NB4 (cell line): Measurements from ENCODE around the gene ENHO.

Experiments used
- DNase-seq: peaks from one replicate; pipeline ENCODE4 v3.0.0; 2010; ENCODE audit warnings: low read depth
- H3K4me3 ChIP-seq: one replicate; pipeline ENCODE4 v1.5.1; 2011; ENCODE audit warnings: mild to moderate bottlenecking, low read depth, low read length, moderate library complexity
- CTCF ChIP-seq: IDR thresholded peaks from one replicate; pipeline ENCODE4 v1.5.1; 2012; ENCODE audit warnings: low read depth, low read length
- MAX ChIP-seq: IDR thresholded peaks from 2 replicates; pipeline ENCODE4 v1.6.1; 2011; ENCODE audit warnings: low read depth, low read length
- MYC ChIP-seq: IDR thresholded peaks from 2 replicates; pipeline ENCODE4 v1.6.1; 2011; ENCODE audit warnings: low read depth, low read length
- POLR2A ChIP-seq: IDR thresholded peaks from 2 replicates; pipeline ENCODE4 v1.6.1; 2011; ENCODE audit warnings: mild to moderate bottlenecking; ENCODE audit not compliant: insufficient read length; ENCODE audit errors: extremely low read depth

ENHO gene

GRCh38 chr9:34514401-34514800 is 8.4 kb downstream of the ENHO start:
- no peak for DNase-seq
- no peak overlapping the region for H3K4me3 ChIP-seq
- TF ChIP-seq MYC (no peak), MAX (no peak), POLR2A (no peak), CTCF (no peak)

- TF ChIP-seq MAX (no peak), MYC (no peak), POLR2A (no peak), CTCF (no peak)
- no peak overlapping the region for H3K4me3 ChIP-seq
- DNase-seq, result no peak
Observed at GRCh38 chr9:34513567-34514214, 9.1 kb downstream of the ENHO start.

- no peak overlapping the region for H3K4me3 ChIP-seq
- no peak for TF ChIP-seq MAX
- no peak for TF ChIP-seq MYC
- no peak for TF ChIP-seq POLR2A
- TF ChIP-seq CTCF, result no peak
- DNase-seq, result no peak
Observed at GRCh38 chr9:34512131-34513078, 10.4 kb downstream of the ENHO start.

GRCh38 chr9:34510497-34511468 is 12.0 kb downstream of the ENHO start:
- H3K4me3 ChIP-seq, result no peak overlapping the region
- DNase-seq, result no peak
- TF ChIP-seq CTCF, result no peak
- TF ChIP-seq MYC, result no peak
- no peak for TF ChIP-seq MAX
- no peak for TF ChIP-seq POLR2A

- no peak overlapping the region for H3K4me3 ChIP-seq
- DNase-seq, result no peak
- TF ChIP-seq POLR2A, result no peak
- no peak for TF ChIP-seq MAX
- TF ChIP-seq CTCF, result no peak
- no peak for TF ChIP-seq MYC
Observed at GRCh38 chr9:34508951-34509350, 13.8 kb downstream of the ENHO start.
